Nasal cavity respiratory epithelium epithelial cell of viscerocranial mucosa (primary cell): ENCODE data around the gene SLC25A17. TPM values are rescaled to one million over a fixed set of nuclear protein-coding genes. Genes with fewer than 3 reads are reported as not detected.

ENCODE experiments used
- total RNA-seq: library from RNA; depleted of rRNA; stranded (reverse); fragments of >200 nt; gene quantifications from 2 replicates; pipeline ENCODE4 v1.2.3, GENCODE V29; 2014

SLC25A17 gene
- total RNA-seq, result 21.7 and 29.0 TPM in 2 replicates

GRCh38 chr22:40818747-40819598 is at the start of gene SLC25A17:
Gene SLC25A17, minus strand, starts transcription at chr22:40819346. Its CDS starts 98 bp downstream, at chr22:40819248.

GRCh38 chr22:40862013-40862412 is 42.9 kb upstream of the SLC25A17 start, which contains the start of gene DNAJB7:
Gene DNAJB7, minus strand, starts transcription at chr22:40862113. Its CDS starts 119 bp downstream, at chr22:40861994.

GRCh38 chr22:40856513-40857308 is 37.6 kb upstream of the SLC25A17 start, which contains the start of the genes ST13 and XPNPEP3:
Gene ST13, minus strand, starts transcription at chr22:40856639. Its CDS starts 99 bp downstream, at chr22:40856540.
Gene XPNPEP3, plus strand, starts transcription at chr22:40857148. Its CDS starts 34 bp downstream, at chr22:40857182.

Other genes starting within 250 kb of the SLC25A17 start
- gene MRTFA, start 182.6 kb downstream of the SLC25A17 start, total RNA-seq, result 15.0 and 39.0 TPM in 2 replicates
- gene MCHR1, start 139.9 kb downstream of the SLC25A17 start, total RNA-seq, result 0.14 TPM in 1 of 2 replicates, not detected in the other
- gene ST13, start 37.3 kb upstream of the SLC25A17 start, total RNA-seq, result 190 and 314 TPM in 2 replicates
- gene XPNPEP3, start 37.8 kb upstream of the SLC25A17 start, total RNA-seq, result 4.8 and 14.8 TPM in 2 replicates
- not detected in 2 replicates for gene DNAJB7, start 42.8 kb upstream of the SLC25A17 start, total RNA-seq
- gene RBX1, start 132.0 kb upstream of the SLC25A17 start, total RNA-seq, result 20.6 and 28.4 TPM in 2 replicates